HG02763 (cell line): ENCODE results near the gene SLC22A25.
"Not testable (repeated sequence)": the region's sequence is repeated elsewhere in the genome, so short reads cannot be mapped to it uniquely, and the experiment has no call there.

Experiments used
- ATAC-seq: cut with Tn5 transposase; IDR thresholded peaks from one replicate; pipeline ENCODE4 v1.9.1; 2021; ENCODE audit warnings: mild to moderate bottlenecking, moderate library complexity; ENCODE audit not compliant: unreplicated experiment

The SLC22A25 gene

DNA sequence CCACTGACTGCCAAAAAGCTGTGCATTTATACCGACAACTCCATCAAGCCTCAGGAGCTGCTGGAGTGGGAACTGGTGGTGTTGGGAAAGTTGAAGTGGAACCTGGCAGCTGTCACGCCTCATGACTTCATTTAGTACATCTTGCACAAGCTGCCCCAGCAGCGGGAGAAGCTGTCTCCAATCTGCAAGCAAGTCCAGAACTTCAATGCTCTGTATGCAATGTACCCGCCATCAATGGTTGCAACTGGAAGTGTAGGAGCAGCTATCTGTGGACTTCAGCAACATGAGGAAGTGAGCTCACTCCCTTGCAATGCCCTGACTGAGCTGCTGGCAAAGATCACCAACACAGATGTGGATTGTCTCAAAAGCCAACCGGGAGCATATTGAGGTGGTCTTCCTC is at the start of gene SLC22A25:
TSS of gene SLC22A25 (minus strand) at position 67 of the 400 bp plus-strand sequence. CDS start 13,947 bp downstream, outside the sequence.
- no peak for ATAC-seq

DNA sequence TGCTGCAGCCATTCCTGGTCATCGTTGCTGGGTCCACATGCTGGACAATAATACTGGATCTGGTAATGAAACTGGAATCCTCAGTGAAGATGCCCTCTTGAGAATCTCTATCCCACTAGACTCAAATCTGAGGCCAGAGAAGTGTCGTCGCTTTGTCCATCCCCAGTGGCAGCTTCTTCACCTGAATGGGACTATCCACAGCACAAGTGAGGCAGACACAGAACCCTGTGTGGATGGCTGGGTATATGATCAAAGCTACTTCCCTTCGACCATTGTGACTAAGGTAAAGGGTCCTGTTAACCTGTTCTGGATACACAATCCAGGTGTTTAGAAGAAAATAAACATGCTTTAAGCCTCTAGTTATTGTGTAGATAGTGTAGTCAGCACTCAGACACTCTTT is 46.9 kb upstream of the SLC22A25 start:
- ATAC-seq, result no peak

DNA sequence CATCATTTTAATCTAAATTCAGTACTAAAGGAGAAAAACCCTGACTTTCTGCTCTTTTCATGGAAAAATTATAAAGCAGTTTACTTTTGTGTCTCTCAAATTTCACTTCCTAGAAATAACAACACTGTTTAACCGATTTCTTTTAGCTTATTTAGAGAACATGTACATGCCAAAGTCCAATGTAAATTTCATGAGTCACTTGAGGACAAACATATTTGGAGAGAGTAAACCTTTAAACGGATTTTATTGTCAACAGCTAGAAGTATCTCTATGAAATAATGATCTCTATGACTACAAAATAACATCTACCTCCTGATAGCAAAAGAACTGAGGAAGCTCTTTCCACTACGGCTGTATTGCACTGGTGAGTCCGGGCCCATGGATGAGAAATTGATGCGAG is 46.3 kb upstream of the SLC22A25 start:
- ATAC-seq, result no peak

DNA sequence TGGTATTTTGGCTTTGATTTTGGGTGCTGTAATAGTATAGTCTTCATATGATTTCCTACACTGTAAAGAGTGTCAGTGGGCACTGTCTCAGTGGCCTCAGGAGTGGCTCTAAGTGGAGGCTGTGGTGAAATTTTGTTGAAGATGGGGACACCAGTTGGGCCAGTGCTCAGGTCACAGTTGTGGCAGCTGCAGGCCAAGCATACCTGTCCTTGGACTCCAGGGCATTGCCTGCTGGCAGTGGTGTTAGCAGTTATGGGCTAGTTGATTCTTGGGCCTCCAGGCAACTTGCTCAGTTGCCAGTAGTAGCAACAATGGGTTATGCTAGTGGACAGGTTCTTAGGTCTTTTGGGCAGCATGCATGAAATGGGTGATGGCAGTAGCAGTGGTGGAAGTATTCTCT is 39.2 kb upstream of the SLC22A25 start:
- no peak for ATAC-seq

DNA sequence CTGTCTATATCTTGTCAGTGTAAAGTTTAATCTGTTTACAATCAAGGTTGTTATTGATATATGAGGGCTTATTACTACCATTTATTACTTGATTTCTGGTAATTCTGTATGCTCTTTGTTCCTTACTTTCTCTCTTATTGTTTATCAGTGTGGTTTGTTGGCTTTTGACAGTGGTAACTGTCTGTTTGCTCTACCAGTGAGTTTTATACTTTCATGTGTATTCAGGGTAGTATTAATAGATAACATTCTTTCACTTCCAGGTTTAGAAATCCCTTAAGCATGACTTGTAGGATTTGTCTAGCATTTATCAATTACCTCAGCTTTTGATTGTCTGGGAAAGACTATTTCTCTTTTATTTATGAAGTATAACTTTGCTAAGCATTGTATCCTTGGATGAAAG is 37.5 kb upstream of the SLC22A25 start:
- ATAC-seq, result no peak

DNA sequence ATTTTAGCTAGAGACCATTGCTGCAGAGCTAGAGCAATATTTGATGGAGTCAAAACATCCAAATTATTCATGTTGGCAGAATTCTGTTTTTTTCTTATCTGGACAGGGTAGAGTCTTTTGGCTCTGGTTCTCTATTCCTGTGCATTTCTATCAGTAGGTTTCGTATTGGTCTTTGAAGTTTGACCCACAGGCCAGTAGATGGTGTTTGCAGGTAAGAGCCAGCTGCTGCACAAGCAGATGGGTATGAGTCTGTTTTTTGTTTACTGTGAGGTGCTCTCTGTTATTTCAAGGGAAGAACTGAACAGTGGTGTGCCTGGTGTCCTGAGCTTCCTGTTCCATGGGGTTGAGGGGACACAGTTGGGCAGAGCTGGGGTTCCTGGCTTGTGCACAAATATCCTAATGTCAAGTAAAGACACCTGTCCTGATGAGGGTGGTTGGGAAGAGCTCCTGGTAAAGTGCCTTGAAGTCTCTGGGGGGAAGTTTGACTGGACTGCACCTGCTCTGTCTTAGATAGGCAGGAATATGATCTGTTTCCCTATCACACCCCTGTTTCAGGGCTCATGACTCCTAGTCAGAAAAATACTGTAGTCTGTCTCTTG is 34.0 kb upstream of the SLC22A25 start:
- no peak for ATAC-seq

DNA sequence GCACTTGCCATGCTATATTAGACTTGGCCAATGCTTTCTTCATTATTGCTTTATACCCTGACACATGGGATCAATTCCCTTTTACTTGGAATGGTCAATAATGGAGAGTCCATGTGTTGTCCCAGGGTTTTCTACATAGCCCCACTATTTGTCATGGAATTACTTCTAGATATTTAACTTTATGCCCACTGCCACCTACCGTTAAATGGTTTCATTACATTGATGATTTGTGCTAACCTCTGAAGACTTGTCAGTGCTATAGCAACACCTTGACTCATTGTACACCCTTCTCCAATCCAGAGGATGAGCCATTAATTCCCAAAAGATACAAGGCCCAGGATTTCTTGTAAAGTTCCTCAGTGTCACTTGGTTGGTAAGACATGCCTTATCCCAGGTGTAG is 31.4 kb upstream of the SLC22A25 start:
- no peak for ATAC-seq

DNA sequence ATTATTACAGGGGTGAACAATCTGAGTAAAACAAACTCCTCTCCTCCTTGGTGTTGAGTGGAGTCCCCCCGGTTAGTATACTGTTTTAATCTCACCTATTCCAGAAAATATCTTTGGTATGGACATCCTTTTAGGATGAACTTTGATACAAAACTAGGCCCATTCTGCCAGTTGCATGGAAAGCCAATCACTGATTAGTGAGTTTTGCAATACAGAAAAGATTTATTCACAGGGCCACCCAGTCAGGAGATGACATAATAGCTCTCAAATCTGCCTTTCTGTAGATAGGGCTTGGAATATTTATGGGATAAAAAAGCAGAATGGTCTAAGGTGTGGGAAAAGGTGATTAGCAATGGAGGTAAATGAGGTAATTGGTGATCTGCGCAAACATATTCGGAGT is 30.3 kb upstream of the SLC22A25 start:
- ATAC-seq, result no peak

DNA sequence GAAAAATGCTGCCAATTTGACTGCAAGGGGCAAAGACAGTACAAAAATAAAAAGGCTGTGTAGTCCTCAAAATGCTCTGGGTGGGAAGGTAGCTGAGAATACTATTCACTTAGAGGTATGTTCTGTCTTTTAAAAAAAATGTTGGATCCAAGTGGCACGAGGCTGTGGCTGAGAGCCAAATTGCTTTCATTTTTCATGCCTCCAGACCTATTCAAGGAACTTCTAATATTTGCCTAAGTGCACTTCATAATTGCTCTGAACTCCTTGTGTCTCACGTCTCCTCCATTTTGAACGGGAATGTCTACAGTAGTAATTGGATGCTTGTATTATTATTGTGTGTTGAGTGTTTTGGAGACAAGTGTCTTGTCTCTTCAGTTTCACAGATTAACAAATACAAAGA is 19.1 kb upstream of the SLC22A25 start:
- no peak for ATAC-seq

DNA sequence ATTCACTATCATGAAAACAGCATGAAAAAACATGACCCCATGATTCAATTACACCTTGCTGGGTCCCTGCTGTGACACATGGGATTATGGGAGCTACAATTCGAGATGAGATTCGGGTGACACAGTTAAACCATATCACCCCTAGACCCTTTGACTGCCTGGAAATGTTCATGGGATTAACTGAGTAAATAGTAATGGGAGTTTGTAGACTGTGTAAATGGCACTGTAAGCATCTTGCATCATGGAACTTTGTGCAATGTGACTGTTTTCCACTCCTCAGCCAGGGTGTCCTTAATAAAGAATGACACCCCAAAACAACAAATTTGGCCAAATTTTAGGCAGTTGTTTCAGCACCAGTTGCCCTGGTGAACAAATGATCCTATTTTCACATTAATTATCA is 7.9 kb upstream of the SLC22A25 start:
- ATAC-seq, result no peak

DNA sequence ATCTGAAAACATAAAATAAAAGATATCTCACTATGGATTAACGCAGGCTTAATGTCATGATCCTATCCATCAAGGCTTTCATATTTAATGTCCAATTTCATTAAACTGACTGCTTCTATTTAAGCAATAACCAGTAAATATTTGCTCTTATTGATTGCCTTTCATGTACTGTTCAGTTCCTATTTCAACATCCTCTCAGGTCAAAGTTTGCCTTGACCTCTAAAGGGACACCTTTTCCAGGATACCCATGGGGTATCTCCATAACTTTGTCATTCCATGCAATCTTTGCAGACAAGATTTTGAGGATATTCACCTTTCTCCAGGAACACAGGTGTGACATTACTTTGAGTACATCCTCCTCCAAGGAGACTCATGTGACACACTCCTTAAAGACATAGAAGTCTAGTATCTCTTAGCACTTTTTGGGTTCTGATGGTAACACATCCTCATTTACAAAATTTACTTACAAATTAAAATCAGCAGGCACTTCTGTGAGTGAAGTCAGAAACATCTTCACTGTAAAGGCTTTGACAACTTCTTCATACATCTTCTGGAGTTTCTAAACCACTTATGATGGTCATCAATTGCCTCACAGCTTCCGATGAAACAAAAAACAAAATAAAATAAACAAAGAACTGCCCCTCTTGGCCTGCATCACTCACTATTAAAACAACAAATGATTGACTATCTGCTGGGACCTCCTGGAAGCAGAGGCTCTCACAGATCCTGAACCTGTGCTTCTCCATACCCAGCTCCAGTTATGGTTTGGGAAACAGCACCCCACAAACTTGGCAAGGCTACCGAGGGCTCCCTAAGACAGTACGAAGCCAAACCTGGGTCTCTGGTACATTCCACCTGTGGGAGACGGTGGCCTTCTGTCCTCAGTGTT is 7.0 kb upstream of the SLC22A25 start:
- ATAC-seq, result no peak

DNA sequence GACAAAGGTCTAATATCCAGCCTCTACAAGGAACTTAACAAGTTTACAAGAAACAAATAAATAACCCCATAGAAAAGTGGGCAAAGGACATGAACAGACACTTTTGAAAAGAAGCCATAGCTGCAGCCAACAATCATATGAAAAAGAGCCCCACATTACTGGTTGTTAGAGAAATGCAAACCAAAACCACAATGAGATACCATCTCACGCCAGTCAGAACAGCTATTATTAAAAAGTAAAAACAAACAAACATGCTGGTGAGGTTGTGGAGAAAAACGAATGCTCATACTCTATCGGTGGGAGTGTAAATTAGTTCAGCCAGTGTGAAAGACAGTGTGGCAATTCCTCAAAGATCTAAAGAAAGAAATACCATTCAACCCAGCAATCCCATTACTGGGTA is 5.6 kb upstream of the SLC22A25 start:
- ATAC-seq, result no peak

DNA sequence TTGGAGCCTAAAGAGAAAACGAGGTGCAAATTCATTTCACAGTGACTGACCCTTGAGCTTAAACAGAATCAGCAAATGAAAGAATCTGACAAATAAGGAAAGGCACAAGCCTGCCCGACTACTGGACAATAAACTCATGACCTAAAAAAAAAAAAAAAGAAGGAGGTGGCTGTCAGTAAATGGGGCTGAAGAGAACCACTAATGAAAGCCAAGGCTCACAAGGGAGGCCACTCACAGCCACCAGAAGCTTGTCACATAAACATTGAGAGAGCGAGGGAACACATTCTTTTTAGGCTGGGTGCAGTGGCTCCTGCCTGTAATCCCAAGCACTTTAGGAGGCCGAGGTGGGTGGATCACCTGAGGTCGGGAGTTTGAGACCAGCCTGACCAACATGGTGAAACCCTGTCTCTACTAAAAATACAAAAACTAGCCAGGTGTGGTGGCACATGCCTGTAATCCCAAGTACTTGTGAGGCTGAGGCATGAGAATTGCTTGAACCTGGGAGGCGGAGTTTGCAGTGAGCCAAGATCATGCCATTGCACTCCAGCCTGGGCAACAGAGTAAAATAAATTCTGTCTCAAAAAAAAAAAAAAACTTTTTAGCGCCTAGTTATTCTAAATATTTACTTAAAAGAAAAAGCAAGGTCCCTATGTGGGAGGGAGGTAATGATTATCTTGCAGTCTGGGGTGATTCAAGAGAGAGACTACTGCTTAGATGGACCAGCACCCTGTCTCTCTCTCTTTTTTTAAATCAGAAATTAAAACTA is 4.0 kb upstream of the SLC22A25 start:
- not testable (repeated sequence) for ATAC-seq

DNA sequence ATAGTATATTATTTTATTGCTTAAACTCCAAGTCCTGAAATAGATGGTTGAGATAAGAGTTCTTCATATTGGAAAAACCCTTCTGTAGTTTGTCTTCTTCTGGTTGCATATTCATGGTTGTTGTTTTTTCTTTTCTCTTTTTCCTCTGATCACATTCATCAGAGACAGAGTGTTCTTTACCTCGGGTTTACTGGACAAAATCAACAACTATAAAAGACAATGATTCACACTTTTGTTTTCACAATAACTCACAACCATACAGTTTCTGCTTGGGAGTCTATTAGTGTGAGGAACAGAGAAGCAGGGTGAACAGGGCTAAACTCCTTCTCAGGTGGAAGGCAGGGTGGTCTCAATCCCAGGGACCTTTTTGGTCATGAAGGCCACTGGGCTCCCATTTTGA is 2.6 kb upstream of the SLC22A25 start:
- ATAC-seq, result no peak

DNA sequence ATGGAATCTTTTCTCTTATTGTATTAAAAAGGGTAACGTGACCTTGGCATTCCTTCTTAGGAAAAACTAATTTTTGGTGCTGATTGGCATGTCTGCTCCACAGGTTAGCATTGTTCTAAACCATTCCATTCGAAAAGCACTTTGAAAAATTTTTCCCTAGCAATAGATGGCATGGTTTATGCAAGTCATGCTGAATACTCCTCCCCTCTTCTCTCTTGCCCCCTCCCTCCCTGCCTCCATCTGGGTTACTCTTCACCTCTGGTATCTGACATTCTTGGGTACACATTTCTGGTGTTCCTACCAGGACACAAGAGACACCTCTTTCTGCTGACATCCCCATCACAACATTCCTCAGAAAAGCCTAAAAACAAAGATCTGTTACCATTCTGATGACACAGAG is 1.5 kb upstream of the SLC22A25 start:
- no peak for ATAC-seq

DNA sequence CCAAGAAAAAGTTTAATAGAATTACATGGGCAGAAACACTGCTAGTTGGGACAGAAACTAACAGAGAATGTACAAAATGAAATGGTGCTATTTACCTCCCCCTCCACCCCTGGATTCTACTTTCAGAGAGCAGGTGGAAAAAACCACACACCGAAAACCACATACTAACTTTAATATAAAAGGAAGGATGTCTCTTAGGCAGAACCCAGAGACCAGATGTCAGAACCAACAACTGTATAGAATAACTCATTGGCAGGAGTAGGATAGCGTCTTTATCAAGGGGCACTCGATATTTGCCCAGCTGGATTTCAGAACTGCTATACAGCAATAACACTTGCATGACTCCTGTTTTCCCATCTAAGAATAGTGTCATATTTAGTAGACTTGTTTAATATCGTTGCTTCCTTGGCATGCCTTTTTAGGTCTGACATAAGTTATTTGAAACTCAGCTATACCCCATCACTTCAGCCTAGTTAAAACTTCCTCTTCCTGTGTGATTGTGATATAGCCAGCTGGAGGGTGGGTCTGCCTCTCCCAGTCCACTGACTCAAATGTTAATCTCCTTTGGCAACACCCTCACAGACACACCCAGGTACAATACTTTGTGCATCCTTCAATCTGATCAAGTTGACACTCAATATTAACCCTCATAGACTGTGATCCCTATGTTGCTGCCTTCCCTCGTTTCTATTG is 1.2 kb downstream of the SLC22A25 start:
- ATAC-seq, result no peak

DNA sequence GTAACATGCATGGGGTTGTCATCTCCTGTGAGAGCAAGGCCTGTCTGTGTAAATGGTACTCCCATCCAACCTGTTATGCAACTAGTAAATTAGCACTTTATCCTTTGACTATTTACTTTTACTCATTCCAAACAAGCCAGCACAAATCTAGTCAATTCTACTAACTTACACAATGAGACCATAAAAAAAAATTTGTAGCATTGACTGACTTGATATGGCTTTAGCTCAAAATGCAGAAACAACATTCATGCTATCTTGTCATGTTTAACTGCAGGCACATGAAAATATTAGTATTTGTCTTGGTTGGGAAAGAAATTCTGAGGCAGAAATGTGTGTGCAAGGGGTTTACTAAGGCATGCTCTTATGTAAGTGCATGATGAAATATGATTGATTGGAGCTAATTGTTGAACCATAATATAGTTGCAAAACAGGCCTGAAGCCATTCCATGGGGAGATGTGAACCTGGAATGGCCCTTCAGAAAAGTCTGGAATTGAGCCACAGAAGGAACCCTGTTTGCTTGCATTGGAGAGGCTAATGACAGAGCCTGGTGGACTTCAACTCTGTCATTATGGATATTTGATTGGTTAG is 2.5 kb downstream of the SLC22A25 start:
- ATAC-seq, result no peak

DNA sequence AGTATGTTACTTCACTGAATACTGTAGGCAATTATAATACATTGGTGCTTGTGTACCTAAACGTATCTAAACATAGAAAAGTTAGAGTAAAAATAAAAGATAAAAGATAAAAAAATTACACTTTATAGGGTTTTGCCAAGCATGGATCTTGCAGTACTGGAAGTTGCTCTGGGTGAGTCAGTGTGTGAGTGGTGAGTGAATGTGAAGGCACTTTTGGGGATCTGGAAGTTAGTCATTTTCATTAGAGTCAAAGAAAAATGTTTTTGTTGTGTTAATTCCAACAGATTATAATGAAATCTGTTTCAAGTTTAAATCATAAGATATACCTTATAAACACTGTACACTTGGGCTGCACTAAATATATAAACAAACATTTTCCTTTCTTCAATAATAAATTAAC is 3.3 kb downstream of the SLC22A25 start:
- ATAC-seq, result no peak

DNA sequence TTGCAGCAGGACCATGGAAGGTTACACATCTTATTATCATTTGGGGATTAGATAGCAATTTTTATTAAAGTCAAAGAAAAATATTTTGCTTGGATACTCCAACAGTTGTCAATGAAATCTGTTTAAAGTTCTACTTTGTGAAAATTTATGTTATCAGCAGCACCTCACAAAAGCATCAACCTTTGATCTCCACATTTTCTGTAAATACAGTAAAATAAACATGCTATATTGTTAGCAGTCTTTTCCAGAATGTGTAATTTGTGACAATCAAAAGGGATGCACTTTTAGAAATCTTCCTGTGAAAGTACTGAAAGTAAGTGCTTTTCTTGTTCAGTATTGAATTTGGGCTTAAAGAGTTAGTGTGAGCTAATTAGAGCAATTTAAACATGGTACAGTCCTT is 4.1 kb downstream of the SLC22A25 start:
- ATAC-seq, result no peak

DNA sequence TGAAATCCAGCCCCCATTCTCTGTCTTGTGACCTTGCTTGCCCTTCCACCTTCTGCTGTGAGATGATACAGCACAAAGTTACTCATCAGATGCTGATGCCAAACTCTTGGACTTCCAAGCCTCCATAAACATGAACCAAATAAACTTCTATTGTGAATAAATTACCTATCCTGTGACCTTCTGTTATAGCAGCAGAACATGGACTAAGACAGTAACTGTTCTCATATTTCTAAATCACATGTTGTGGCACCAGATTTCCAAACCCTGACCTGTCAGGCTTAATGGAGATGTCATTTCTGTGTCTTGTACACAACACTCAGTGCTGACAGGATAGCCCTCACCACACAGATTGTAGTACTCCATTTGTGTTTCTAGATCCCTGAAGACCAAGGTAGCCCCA is 6.0 kb downstream of the SLC22A25 start:
- no peak for ATAC-seq
